IPS-18c (cell line): Measurements from ENCODE around the gene MPV17L2.
A peak's percentile ranks its signal among the peaks of the same experiment; 100 is the strongest.
"Not testable (repeated sequence)": the region's sequence is repeated elsewhere in the genome, so short reads cannot be mapped to it uniquely, and the experiment has no call there.

Experiments
- H3K4me3 ChIP-seq: 2 replicates; pipeline ENCODE4 v1.7.0; 2013; ENCODE audit warnings: low read depth, mild to moderate bottlenecking, low read length, moderate library complexity; ENCODE audit not compliant: insufficient read depth
- H3K9me3 ChIP-seq: one replicate; pipeline ENCODE4 v1.6.1; 2013; ENCODE audit warnings: mild to moderate bottlenecking, low read length, moderate library complexity; ENCODE audit not compliant: control insufficient read depth, insufficient read depth

MPV17L2 gene

GRCh38 chr19:18203408-18203862, 10.4 kb downstream of the MPV17L2 start:
- H3K9me3 ChIP-seq: no peaks in the 10 kb centered on the region
- H3K4me3 ChIP-seq: peak overlapping the region; percentile 86

- H3K4me3 ChIP-seq: peak within 1 kb of the TSS; percentile 86
- H3K9me3 ChIP-seq: no peaks in the 10 kb centered on the region
Measured at GRCh38 chr19:18203863-18204393, 10.9 kb downstream of the MPV17L2 start, which contains the start of gene RAB3A. Gene RAB3A (minus strand): TSS chr19:18204042. CDS start chr19:18202740, 1,302 bp downstream.

- Histone ChIP-seq H3K9me3 (no peaks in the 10 kb centered on the region), H3K4me3 (peak overlapping the region; percentile 72)
Measured at GRCh38 chr19:18204394-18205199, 11.6 kb downstream of the MPV17L2 start.

GRCh38 chr19:18205200-18205892, 12.3 kb downstream of the MPV17L2 start:
- H3K9me3 ChIP-seq: no peaks in the 10 kb centered on the region
- peak overlapping the region; percentile 72 for H3K4me3 ChIP-seq

- Histone ChIP-seq H3K9me3 (no peaks in the 10 kb centered on the region), H3K4me3 (peak overlapping the region; percentile 72; the same call in 1 of the 2 replicates)
Measured at GRCh38 chr19:18206018-18206417, 13.0 kb downstream of the MPV17L2 start.

- Histone ChIP-seq H3K9me3 (no peaks in the 10 kb centered on the region), H3K4me3 (no peak overlapping the region)
Measured at GRCh38 chr19:18208098-18208951, 15.3 kb downstream of the MPV17L2 start.

GRCh38 chr19:18209912-18210311, 16.9 kb downstream of the MPV17L2 start:
- H3K4me3 ChIP-seq: not testable (repeated sequence)

GRCh38 chr19:18211683-18212082, 18.7 kb downstream of the MPV17L2 start:
- Histone ChIP-seq H3K9me3 (no peaks in the 10 kb centered on the region), H3K4me3 (no peak overlapping the region)

More at GRCh38 chr19:18209912-18210311, 16.9 kb downstream of the MPV17L2 start:
- H3K9me3 ChIP-seq: not testable (repeated sequence)

- Histone ChIP-seq H3K9me3 (no peaks in the 10 kb centered on the region), H3K4me3 (no peak overlapping the region)
Measured at GRCh38 chr19:18214779-18215433, 21.9 kb downstream of the MPV17L2 start.

- Histone ChIP-seq H3K9me3 (no peaks in the 10 kb centered on the region), H3K4me3 (no peak overlapping the region)
Measured at GRCh38 chr19:18216789-18217188, 23.8 kb downstream of the MPV17L2 start.

- no peaks in the 10 kb centered on the region for H3K9me3 ChIP-seq
Measured at GRCh38 chr19:18218159-18218558, 25.1 kb downstream of the MPV17L2 start.

GRCh38 chr19:18218600-18218999, 25.6 kb downstream of the MPV17L2 start:
- no peaks in the 10 kb centered on the region for H3K9me3 ChIP-seq
- H3K4me3 ChIP-seq: no peak overlapping the region

More at GRCh38 chr19:18218159-18218558, 25.1 kb downstream of the MPV17L2 start:
- H3K4me3 ChIP-seq: no peak overlapping the region

- Histone ChIP-seq H3K4me3 (no peak overlapping the region), H3K9me3 (no peaks in the 10 kb centered on the region)
Measured at GRCh38 chr19:18219911-18220631, 27.1 kb downstream of the MPV17L2 start.

GRCh38 chr19:18220632-18221275, 27.7 kb downstream of the MPV17L2 start:
- Histone ChIP-seq H3K9me3 (no peaks in the 10 kb centered on the region), H3K4me3 (peak overlapping the region; percentile 40)

- no peaks in the 10 kb centered on the region for H3K9me3 ChIP-seq
- no peak overlapping the region for H3K4me3 ChIP-seq
Measured at GRCh38 chr19:18221815-18222725, 29.1 kb downstream of the MPV17L2 start.
